ENCODE results near the gene ETV7. TPM values are rescaled to one million over a fixed set of nuclear protein-coding genes. Genes with fewer than 3 reads are reported as not detected.

Gene ETV7
- total and polyA plus RNA-seq, 2 of the 13 experiments (the other 11 are each of a cell fraction or from before 2014, with no cell fraction given): not detected

GRCh38 chr6:36347621-36348020, 39.8 kb downstream of the ETV7 start:
- no peak overlapping the region for H3K4me2 ChIP-seq (ENCODE audit: low read depth, low read length)
- no peak overlapping the region for H3K9ac ChIP-seq (ENCODE audit: insufficient read depth, low read depth, low read length)
- POLR2A ChIA-PET: no interaction called here
- WGBS (ENCODE audit: low lambda C conversion rate): 24% methylated on average over 4 of the region's 4 CpGs
- no peaks in the 10 kb centered on the region for H4K20me1 ChIP-seq (ENCODE audit: insufficient read depth, low read length)
- H2AFZ ChIP-seq (ENCODE audit: low read length): no peak overlapping the region
- 0 out of 2 replicates have a peak, but pooled peaks cover 5% of the 10 kb centered on the region for H3K4me1 ChIP-seq (ENCODE audit: insufficient read depth, low read length)
- peaks cover 0 to 9% of the 10 kb centered on the region in 2 experiments; a peak in 3 of 5 replicates for H3K27me3 ChIP-seq (ENCODE audit: control insufficient read depth in 1 of 2, insufficient read depth in 2 of 2, low read length in 2 of 2)
- CTCF ChIA-PET (ENCODE audit: low intra/inter-chr PET ratio, low total read pairs): no interaction called here
- no peak for TF ChIP-seq ZFY (CRISPR knock-in tag; IDR thresholded peaks at IDR 0.05)
- TF ChIP-seq NR3C1 (CRISPR knock-in tag; IDR thresholded peaks at IDR 0.05): no peak
- TF ChIP-seq ZNF430 (CRISPR knock-in tag; IDR thresholded peaks at IDR 0.05): no peak
- no peak for TF ChIP-seq ATF5 (CRISPR knock-in tag; IDR thresholded peaks at IDR 0.05; ENCODE audit: low read depth)
- TF ChIP-seq TAF1 (CRISPR knock-in tag; IDR thresholded peaks at IDR 0.05): no peak
- TF ChIP-seq ZNF674 (CRISPR knock-in tag; IDR thresholded peaks at IDR 0.05; ENCODE audit: low read depth): no peak
- TF ChIP-seq ZC3H13 (CRISPR knock-in tag; IDR thresholded peaks at IDR 0.05): no peak
- no peak for TF ChIP-seq PHF8 (CRISPR knock-in tag; IDR thresholded peaks at IDR 0.05)
- TF ChIP-seq ZFP91 (CRISPR knock-in tag; IDR thresholded peaks at IDR 0.05; ENCODE audit: borderline replicate concordance): no peak
- no peak for TF ChIP-seq NFKB2 (CRISPR knock-in tag; IDR thresholded peaks at IDR 0.05; ENCODE audit: borderline replicate concordance)
- TF ChIP-seq FIP1L1 (IDR thresholded peaks at IDR 0.05; ENCODE audit: borderline replicate concordance, insufficient read depth, low read depth, low read length): no peak
- no peak for TF ChIP-seq ZNF10 (CRISPR knock-in tag; IDR thresholded peaks at IDR 0.05; ENCODE audit: borderline replicate concordance, low read depth)
- TF ChIP-seq ZFP41 (CRISPR knock-in tag; IDR thresholded peaks at IDR 0.05; ENCODE audit: borderline replicate concordance): no peak
- TF ChIP-seq ZNF570 (CRISPR knock-in tag; IDR thresholded peaks at IDR 0.05; ENCODE audit: borderline replicate concordance): no peak
- TF ChIP-seq GATA4 (IDR thresholded peaks at IDR 0.05; ENCODE audit: borderline replicate concordance, low read depth): no peak
- TF ChIP-seq ZNF17 (CRISPR knock-in tag; IDR thresholded peaks at IDR 0.05): no peak
- TF ChIP-seq DRAP1 (CRISPR knock-in tag; IDR thresholded peaks at IDR 0.05): no peak
- ATAC-seq: no peak
- H3K4me3 ChIP-seq (replicated peaks in 1 of 3; ENCODE audit: insufficient read depth in 1 of 3, low read depth in 2 of 3, low read length in 3 of 3): no peak overlapping the region
- no peaks in the 10 kb centered on the region for H3K9me3 ChIP-seq (ENCODE audit: low read length)
- no peaks in the 10 kb centered on the region for H3K36me3 ChIP-seq (replicated peaks in 1 of 2; ENCODE audit: control insufficient read depth in 1 of 2, insufficient read depth in 2 of 2, low read length in 2 of 2)
- H3K79me2 ChIP-seq (ENCODE audit: insufficient read depth, low read length): no peaks in the 10 kb centered on the region
- DNase-seq (ENCODE audit: low spot score): no peak
- in situ Hi-C loops (cut with HindIII; ENCODE audit: extremely low pct_ligation_motif_present, low pct_unique_long_range_greater_than_20kb) (no loop called here), intact Hi-C loops (cut with micrococcal nuclease; ENCODE audit: unreplicated experiment) (no loop called here)
- no TSS peak for BruUV-seq (replicated peaks)
- no peak for FAIRE-seq
- H3K27ac ChIP-seq (ENCODE audit: extremely low read length, insufficient read depth, low read length): no peak overlapping the region
